Measurements from ENCODE around the gene HMGN3.

DNA sequence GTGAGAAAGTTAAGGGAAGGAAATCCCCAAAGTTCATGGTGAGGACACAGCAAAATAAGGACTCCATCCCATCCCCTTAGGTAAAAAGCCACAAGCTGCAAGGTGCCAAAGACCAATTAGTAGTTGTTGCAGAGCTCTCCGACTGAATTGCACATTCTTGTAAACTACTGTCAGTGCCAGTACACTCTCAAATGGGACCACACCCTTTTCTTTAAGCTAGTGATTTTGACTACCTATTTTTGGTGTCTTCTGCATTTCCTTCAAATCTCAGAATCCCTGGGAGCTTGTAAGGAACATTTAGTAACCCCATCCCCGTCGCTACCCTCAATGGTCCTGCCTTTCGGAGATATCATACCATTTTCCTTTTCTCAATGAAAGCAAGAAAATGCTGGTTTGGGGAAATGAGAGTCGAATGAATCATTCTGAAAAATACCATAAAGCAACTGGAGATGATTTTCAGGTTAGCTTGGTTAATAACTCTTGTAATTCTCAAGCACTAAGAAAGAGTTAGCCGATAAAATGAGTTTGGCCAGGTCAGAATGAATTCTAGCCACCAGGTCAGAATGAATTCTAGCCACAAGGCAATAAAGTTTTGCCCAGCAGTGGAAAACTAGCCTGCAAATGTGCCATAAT lies 5.2 kb upstream of the HMGN3 start:
- TF ChIP-seq, protein P1, sequence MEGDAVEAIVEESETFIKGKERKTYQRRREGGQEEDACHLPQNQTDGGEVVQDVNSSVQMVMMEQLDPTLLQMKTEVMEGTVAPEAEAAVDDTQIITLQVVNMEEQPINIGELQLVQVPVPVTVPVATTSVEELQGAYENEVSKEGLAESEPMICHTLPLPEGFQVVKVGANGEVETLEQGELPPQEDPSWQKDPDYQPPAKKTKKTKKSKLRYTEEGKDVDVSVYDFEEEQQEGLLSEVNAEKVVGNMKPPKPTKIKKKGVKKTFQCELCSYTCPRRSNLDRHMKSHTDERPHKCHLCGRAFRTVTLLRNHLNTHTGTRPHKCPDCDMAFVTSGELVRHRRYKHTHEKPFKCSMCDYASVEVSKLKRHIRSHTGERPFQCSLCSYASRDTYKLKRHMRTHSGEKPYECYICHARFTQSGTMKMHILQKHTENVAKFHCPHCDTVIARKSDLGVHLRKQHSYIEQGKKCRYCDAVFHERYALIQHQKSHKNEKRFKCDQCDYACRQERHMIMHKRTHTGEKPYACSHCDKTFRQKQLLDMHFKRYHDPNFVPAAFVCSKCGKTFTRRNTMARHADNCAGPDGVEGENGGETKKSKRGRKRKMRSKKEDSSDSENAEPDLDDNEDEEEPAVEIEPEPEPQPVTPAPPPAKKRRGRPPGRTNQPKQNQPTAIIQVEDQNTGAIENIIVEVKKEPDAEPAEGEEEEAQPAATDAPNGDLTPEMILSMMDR (conservative IDR thresholded peaks at IDR 0.05; ENCODE audit: low read depth, low read length) = no peak
- TF ChIP-seq EZH2 (IDR thresholded peaks at IDR 0.05; ENCODE audit: low read length, unreplicated experiment) = no peak
